ENCODE measurements around the gene DHCR24.

Gene DHCR24

DNA sequence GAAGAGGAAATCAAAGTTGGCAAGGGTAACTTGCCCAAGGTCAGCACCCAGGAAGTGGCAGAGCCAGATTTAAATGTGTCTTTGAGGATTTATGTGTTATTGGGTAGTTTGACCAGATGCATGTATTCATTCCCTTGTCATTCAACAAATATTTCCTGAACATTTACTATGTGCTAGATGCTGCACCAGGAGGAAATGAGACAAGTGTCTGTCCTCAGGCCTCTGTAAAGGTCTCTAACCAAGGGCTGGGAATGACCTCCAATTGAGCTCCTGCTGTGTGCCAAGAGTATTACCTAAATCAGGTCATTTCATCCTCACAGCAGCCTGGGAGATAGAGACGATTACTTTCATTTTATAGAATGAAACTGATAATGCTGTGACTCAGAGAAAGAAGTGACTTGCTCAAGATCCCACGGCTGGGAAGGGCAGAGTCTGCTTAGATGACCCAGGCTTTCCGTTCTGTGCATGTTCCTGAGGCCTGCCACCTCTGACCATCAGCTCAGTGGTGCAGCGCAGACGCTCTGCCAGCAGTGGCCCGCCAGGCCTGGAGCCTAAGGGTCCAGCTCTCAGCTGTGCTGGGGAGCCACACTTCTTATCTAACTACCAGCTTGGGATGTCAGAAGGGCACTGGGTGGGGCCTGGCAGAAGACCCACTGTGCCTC is 82.4 kb downstream of the DHCR24 start:
- in situ Hi-C loops (cut with MboI; ENCODE audit: low sequenced_read_pairs), result no loop called here

- in situ Hi-C loops (cut with MboI; ENCODE audit: low sequenced_read_pairs), result no loop called here
These were observed 83.1 kb downstream of the DHCR24 start for GRCh38 chr1:54803761-54804470.

DNA sequence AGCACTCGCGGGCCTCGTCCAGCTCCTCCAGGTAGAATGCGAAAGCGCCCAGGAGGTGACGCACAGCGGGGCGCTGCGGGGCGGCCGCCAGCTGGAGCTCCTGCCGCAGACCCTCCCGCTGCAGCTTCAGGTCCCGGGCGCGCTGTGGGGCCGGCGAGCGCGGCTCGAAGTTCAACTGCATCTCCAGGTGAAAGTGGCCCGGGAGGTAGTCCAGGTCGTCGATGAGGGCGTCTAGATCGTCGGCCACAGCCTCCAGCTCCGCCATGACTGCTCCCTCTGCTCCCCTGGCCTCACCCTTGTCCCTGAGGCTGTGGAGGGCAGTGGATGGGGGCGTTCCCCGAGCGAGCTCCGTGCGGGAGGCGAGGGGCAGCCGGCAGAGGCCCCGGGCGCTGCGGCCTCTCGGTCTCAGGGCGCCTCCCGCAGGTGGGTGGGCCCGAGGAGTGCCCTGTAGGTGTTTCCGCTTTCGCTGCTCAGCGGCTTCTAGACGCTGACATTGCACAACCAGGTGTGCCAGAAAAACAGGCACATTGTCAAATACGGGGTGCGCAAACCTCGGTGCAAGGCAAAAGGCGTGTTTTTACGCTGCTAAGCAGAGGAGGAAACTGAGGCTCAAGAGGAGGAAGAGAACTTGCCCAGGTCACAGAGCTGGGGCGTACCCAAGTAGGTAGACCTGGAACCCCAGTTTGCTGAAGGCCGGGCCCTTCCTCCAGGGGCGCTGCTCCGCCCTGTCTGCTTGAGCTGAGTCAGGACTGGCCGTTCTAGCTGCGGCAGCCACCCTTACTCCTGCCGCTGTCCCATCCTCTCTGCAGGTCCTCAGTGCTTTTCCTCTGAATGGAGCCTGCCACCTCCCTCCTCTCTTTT is 85.9 kb downstream of the DHCR24 start, which contains the start of gene TTC22:
TSS of gene TTC22 (minus strand) at position 425 of the 861 bp plus-strand sequence. CDS start at position 265, 160 bp downstream.
- in situ Hi-C loops (cut with MboI; ENCODE audit: low sequenced_read_pairs), result no loop called here

- in situ Hi-C loops (cut with MboI; ENCODE audit: low sequenced_read_pairs), result no loop called here
These were observed 86.7 kb downstream of the DHCR24 start for GRCh38 chr1:54800041-54800898.
